UCSD-AML1 (cell line): ENCODE results near the gene HAUS3.
"Not testable (repeated sequence)": the region's sequence is repeated elsewhere in the genome, so short reads cannot be mapped to it uniquely, and the experiment has no call there.

Source experiments
- DNase-seq: peaks from one replicate; lab custom pipeline; 2025; ENCODE audit not compliant: unreplicated experiment; lab: John Stamatoyannopoulos, UW

The HAUS3 gene

DNA sequence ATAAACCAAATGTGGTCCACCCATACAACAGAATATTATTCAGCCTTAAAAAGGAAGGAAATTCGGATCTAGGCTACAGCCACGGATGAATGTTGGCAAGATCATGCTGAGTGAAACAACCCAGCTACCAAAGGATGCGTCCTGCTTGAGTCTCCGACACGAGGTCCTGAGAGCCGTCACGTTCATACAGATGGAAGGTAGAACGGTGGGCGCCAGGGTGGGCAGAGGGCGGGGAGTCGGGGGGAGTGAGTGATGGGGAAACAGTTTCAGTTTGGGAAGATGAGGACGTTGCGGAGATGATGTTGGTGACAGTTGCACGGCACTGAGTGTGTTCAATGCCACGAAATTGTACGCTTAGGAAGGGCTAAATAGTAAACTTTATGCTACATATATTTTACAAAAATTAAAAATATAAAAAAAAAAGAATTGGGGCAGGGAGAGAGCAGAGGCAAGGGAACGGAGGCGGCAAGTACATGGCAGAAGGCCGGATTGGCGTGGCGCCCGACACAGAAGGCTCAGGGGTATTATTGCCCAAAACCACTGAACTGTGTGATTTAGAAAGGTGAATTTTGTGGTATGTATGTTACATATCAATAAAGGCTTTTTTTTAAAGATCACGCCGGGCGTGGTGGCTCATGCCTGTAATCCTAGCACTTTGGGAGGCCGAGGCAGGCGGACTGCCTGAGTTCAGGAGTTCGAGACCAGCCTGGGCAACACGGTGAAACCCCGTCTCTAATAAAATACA lies 34.8 kb upstream of the HAUS3 start:
- no peak for DNase-seq

DNA sequence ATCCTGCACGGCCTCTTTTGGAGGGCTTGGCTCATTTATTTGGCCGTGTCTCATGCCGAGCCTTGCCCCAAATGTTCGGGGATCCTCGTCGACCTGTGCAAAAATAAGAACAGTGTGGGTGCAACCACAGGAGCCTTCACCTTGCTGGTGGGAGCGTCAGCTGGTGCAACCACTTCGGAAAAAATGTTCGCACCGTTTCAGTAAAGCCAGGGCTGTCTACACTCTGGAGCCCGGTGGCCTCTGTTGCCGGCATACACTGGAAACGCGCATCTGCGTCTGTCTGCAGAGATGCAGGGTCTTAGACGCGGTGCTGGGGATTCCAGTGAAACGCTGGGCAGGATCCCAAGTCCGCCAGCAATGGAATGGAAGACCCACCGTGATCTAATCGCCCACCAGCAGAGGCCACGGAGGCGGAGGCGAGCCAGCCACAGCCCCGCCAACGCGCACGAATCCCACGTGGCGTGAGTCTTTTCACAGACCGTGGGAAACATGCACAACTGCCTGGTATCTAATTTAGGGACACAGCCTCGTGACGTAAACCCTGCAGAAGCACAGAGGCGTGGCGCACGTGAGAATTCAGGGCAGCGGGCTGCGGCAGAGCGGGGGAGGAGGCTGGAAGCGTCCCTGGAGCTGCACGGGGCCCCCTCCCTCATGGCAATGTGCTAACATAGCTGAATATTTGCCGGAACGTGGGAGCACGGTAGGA lies 33.8 kb upstream of the HAUS3 start:
- no peak for DNase-seq

GRCh38 chr4:2275044-2275397 lies 33.1 kb upstream of the HAUS3 start:
- not testable (repeated sequence) for DNase-seq

- no peak for DNase-seq
Measured at GRCh38 chr4:2274320-2275043, 32.6 kb upstream of the HAUS3 start.

GRCh38 chr4:2273657-2274319 lies 31.9 kb upstream of the HAUS3 start:
- DNase-seq: no peak

DNA sequence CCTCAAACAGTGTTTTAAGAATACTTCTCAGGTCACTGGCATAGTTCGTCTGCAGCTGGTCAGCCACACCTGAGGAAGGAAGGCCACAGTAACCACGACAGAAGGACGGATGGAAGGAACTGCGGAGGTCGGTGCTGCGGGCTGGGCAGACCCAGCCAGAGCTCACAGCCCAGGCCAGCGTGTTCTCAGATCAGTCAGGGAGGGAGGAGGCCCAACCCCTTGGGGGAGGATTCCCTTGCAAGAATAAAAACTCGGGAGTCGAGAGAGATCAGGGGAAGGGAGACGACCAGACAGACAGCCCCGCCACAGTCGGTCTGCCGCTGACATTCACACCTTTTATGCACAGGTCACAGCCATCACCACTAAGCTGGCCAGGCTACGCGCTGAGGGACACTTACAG lies 31.3 kb upstream of the HAUS3 start:
- no peak for DNase-seq

DNA sequence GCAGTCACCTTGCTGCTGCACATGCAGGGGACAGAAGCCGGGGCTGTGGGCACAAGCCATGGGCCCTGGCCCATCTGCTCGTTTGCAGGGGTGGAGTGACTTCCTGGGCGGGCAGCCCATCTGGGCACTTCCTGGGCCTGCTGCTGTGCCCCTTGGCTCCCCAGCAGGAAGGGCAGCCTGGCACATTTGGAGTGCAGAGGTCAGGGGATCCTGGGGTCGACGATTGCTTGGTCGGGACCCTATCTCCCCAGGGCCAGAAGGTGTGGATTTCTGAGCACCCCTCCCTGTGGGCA lies 30.9 kb upstream of the HAUS3 start:
- no peak for DNase-seq

GRCh38 chr4:2272026-2272827 lies 30.3 kb upstream of the HAUS3 start:
- DNase-seq: no peak

GRCh38 chr4:2271279-2272025 lies 29.5 kb upstream of the HAUS3 start:
- DNase-seq: no peak

DNA sequence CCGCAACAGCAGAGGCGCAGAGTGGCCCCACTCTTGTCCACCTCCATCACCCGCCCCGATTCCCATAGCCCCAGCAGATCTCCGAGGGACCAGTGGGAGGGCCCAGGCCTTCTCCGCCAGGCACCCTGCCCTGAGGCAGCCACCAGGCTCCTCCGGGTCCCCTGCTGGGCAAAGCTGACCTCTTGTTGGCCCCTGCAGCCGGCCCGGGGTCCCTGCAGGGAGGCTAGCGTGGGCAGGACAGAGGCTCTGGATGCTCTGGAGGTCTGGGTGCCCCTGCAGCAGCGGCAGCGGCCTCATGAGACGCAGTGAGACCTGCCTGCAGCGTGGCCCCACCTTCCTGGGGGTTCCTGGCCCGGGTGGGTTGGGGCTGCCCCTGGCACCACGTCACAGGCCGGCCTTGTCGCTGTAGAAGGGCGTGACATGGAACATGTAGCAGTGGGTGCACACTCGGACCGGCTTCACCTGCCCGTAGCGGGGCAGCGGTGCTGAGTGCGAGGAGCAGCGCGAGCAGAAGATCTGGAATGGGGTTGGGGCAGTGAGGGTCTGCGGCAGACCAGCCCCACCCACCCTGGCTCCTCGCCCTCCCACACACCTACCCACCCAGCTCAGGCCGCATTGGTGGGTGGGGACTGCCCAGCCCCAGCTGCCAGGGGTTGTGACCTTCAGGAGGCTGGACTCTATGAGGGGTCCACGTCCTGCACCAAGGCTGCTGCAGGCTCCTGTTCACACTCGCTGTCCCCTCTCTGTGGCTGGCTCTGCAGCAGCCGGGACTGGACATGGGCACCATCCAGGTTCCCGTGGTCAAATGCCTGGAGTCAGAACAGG lies 28.6 kb upstream of the HAUS3 start:
- DNase-seq: no peak

GRCh38 chr4:2269618-2270163 lies 27.8 kb upstream of the HAUS3 start:
- no peak for DNase-seq

GRCh38 chr4:2269206-2269531 lies 27.2 kb upstream of the HAUS3 start:
- DNase-seq: no peak

- DNase-seq: no peak
Measured at GRCh38 chr4:2268357-2269205, 26.7 kb upstream of the HAUS3 start.

GRCh38 chr4:2267841-2268240 lies 25.9 kb upstream of the HAUS3 start:
- DNase-seq: no peak

DNA sequence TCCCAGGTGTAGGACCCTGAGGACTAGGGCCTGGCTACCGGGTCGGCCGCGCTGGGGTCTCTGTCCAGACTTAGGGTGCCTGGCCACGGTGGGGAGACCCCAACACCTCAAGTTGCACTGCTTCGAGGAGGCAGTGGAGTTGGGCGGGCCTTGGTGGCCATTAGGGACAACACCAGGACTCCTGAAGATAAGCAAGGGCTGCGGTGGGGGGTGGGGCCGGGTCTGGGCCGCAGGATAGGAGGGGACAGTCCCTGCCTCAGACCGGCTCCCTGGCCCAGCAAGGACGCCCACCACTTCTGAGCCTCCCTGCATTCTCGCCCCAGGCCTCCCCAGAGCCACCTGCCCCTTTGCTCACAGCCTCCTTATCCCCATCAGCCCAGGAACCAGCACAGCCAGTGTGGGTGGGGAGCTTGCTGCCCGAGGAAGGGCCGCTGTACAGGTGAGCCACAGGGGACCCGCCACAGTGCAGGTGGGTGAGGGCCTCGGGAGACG lies 25.4 kb upstream of the HAUS3 start:
- no peak for DNase-seq

DNA sequence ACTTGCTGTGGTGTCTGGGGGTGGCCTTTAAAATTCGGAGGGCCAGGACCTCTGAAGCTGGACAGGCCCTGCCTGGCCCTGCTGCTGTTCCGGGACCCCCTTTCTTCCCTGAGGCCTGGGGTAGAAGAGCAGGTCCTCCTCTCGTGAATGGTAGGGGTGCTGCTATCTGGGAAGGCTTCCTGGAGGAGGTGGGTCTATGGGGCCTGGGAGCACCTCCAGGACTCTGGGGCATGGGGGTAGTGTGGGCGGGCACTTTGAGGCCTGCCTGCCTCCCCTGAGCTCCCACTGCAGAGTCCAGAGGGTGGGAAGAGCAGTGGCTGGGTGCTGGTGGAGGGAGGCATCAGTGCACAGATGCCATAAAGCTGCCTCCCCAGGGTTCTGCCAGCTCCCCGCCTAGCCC lies 24.9 kb upstream of the HAUS3 start:
- DNase-seq: no peak

DNA sequence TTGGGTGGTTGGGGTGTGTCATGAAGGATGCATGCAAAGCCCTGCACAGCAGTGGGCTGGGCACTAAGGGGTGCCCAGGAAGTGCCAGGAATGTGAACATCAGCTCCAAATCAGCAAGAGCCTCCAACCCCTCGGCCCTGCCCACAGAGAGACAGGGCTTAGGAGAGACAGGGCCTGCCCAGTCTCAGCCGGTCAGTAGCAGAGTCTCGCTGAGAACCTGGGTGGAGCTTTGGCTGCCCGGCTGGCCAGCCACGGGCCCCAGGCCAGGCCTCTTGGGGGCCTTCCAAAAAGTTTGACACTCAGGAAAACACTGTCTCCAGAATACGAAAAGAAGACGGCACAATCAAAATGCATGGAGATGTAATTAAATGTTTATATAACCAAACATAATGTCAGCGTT lies 24.3 kb upstream of the HAUS3 start:
- no peak for DNase-seq
